B cell (primary cell): ENCODE measurements around the gene CFAP157.

Source experiments
- EZH2 ChIP-seq: IDR thresholded peaks from 2 replicates; pipeline ENCODE4 v1.6.1; 2012; ENCODE audit warnings: borderline replicate concordance, low read depth, mild to moderate bottlenecking, moderate library complexity, low read length; ENCODE audit not compliant: insufficient read depth, poor library complexity, severe bottlenecking
- TF ChIP-seq, protein P1 (sequence below): fragments of 200-600 bp; IDR thresholded peaks from one replicate; pipeline ENCODE4 v1.8.0; 2022; ENCODE audit warnings: antibody characterized with exemption, mild to moderate bottlenecking

GRCh38 chr9:127720865-127721227, 14.1 kb downstream of the CFAP157 start:
- TF ChIP-seq, protein P1, sequence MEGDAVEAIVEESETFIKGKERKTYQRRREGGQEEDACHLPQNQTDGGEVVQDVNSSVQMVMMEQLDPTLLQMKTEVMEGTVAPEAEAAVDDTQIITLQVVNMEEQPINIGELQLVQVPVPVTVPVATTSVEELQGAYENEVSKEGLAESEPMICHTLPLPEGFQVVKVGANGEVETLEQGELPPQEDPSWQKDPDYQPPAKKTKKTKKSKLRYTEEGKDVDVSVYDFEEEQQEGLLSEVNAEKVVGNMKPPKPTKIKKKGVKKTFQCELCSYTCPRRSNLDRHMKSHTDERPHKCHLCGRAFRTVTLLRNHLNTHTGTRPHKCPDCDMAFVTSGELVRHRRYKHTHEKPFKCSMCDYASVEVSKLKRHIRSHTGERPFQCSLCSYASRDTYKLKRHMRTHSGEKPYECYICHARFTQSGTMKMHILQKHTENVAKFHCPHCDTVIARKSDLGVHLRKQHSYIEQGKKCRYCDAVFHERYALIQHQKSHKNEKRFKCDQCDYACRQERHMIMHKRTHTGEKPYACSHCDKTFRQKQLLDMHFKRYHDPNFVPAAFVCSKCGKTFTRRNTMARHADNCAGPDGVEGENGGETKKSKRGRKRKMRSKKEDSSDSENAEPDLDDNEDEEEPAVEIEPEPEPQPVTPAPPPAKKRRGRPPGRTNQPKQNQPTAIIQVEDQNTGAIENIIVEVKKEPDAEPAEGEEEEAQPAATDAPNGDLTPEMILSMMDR, result no peak
- TF ChIP-seq EZH2, result no peak
